Posterior cingulate gyrus (tissue), 11 donors: ENCODE data around the gene FAM219A.
"Not testable (repeated sequence)": the region's sequence is repeated elsewhere in the genome, so short reads cannot be mapped to it uniquely, and the experiment has no call there.

ENCODE experiments used
- DNase-seq, 10 donors: peaks; one replicate each; pipeline versions ENCODE4 v3.0.0 to v3.0.0-alpha.2; 2020 to 2021; ENCODE audit warnings: mixed read lengths in 3 of 10
- intact Hi-C: fragments of 100-400 bp; cut with DNase I; formaldehyde crosslinking; loops from one replicate; pipeline ENCODE4 v1.15.1; 2023

Gene FAM219A

DNA sequence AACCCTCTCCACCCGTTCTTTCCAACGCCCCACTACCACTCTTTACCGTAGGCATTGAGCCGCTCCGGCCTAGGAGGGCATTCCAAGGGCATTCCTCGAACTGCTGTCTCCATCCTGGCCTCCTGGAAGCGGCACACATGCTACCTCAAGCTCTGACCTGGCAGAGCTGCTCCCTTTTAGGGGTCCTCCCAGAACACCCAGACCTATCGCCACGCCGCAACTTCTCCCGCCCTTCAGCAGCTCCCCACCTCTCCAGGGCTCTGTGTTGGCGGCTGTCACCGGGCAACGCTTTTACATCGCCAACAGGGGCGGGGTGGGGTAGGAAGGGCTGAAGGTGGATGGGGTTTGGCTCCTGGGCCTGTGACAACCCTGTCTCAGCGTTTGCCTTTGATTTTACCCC lies 77.0 kb downstream of the FAM219A start:
- intact Hi-C loops, result no loop called here
- DNase-seq, result peak in 6 of 10 donors; percentile 33 to 92 (median 70)

DNA sequence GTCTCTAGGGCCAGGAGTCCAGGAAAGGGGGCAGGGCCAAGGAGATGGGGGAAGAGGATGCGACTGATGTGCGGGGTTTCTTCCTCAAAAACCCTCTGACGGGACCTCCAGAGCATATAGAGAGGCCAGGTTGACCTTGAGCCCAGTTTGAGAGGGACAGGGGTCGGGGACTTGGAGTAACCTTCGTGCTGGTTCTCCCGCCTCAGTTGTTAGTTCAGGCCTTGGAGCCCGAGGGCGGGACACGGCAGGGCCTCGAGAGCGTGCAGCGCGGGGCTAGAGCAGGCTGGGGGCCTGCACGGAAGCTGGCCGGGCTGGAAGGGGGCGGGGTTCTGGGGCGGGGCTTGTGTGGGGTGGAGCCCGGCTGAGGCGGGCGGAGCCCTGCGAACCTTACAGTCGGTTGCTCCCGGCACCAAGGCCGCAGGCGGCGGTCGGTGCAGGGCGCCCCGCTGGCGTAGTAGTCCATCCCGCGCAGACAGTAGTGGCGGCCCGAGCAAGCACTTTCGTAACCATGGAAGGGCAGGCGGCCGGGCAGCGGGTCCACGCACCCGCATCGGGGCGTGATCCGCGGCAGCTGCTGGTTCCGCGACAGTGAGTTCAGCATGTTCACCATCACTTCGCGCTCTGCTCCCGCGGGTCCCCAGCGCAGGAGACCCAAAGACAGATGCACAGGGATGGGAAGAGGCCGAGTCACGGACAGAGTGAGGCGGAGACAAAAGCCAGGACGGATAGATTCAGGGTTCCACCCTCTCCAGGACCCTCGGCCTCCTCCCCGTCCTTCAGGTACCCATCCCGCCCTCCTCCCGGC lies 77.7 kb downstream of the FAM219A start:
- intact Hi-C loops, result no loop called here
- peak; percentile 47 to 97 (median 73) for DNase-seq

DNA sequence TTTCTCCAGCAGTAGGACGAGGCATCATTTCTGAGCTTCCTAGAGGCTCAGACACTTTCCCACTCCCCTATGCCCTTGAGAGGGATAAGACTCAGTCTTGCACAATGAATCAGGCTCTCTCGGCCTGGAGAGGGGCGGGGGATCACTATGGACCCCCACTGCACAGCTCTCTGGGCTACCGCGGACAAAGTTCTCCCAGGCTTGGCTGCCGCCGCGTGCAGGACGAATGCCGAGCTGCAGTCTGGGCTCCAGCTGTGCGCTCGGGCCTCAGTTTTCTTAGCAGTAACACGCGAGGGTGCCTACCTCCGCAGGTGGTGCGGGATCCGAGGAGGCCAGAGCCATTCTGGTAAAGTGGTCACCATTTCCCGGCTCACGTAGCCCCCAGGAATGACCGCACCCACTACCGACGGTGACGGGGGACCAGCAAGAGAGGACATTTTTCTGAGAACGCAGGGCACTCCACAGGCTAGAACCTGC lies 78.3 kb downstream of the FAM219A start:
- intact Hi-C loops, result no loop called here
- DNase-seq, result peak in 1 of 10 donors; percentile 69

DNA sequence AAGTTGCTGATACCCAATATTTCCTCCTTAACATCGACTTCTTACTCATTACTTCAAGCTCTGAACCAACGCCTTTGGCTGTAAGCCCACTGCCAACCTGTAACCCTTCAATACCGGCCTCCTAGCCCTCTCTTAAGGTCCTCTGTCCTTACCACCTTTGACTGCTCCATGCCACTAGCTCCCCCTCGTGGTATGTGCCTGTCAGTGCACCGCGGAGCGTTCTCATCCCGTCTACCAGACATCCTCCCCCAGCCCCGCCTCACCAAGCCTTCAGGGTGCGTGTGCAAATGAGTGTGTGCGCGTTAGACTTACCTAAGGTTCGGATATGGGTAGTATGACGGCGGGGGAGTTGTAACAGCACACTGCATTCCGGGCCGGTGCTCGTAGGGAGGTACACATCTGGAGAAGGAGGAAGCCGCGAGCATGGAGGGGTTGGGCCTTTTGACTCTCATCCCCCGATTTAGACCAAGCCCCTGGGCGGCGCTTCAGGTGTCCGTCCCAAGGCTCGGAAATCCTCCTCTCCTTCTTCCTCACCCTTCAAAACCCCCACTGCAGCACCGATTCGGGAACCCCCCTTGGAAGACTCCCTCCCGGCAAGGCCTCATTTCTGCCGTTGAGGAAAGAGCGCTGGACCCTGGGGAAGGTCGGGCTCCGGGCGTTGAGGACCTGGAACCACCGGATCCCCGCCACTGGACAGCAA lies 78.9 kb downstream of the FAM219A start:
- intact Hi-C loops, result loop anchor here (1.0 kb wide), 1 partner anchor 47 kb away; no protein-coding TSS in a partner anchor
- peak; percentile 70 to 97 (median 86) for DNase-seq

DNA sequence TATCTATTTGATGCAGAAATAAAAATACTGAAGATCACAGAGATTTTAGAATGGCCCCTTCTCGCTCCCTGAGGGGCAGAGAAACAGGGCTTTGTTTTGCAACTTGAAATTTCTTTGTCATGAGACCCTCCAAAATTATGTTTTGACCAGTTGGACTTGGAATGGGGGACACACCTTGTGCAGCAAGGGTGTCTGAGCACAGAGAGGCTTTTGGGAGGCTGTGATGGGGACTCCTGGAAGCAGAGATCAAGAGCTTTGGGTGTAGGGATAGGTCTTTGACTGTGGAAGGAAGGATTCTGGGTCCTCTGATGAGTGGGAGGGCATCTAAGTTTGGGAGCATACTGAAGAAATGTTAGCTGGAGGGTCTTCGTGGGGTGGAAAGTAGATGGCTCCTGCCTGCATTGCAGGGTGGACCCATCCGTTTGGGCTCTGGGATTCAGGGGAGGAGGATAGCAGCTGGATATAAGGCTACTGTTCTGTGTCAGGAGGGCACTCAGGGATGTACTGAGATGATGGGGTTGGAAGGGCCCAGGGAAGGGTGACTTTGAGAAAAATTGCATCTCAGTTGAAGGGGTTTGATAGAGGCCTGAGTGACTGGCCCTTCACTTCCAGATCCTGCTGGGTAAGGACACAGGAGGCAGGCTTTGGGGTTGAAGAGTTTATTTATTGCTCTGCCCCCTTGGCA lies 79.9 kb downstream of the FAM219A start:
- intact Hi-C loops, result loop anchor here (1.0 kb wide), 1 partner anchor 46 kb away; no protein-coding TSS in a partner anchor
- no peak for DNase-seq

DNA sequence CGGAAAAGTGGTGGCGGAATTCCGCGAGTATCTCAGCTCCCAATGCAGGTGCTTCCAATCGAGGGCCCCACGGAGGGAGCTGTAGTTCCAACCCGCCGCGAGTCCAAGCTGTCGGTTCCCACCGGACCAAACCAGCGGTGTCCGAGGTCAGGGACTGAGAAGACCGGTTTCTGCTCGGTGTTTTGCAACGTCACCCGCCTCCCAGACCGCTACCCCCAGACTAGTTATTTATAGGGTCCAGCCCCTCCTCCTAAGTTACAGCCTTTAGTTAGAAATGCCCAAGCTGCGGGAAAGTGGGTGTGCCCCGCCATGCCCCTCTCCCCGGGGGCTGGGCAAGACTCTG lies 81.0 kb downstream of the FAM219A start:
- DNase-seq, result peak in 2 of 10 donors; percentile 45 to 90
- intact Hi-C loops, result no loop called here

DNA sequence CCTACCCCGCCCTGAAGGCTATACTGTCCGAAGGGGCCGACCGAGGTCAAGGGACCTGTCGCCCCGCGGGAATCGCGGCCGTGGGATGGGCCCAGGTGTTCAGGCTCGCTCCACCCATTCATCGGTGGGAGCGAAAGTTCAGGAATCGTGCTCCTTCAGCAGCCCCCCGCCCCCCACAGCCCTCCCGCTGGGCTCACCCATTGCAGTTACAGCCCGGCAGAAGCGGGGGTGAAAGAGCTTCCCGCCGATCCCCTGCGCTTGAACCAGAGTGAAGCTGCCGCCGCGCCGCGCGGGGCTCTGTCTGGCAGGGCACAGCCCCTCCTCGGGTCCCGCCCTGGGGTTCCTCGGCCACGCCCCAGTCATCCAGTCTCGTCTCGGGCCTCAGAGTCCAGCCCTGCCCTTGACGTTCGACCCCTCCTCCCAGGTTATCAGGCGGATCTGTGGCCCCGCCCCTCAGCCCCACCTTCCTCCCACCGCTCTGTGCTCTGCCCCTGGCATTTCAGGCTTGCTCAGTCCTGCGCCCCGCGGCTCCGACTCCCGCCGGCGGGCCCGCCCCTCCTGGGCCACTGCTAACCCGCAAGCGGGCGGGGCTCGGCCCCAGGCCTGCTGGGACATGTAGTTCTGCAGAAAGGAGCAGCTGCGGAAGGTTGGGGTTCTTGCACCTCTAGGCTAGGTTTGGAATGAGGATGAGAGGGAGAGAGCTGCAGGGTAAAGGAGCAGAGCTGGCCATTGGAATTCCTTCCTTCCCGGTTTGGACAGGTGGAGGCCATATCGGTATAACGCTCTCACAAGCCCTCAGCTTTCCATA lies 81.6 kb downstream of the FAM219A start, which contains the start of gene MYORG:
TSS of gene MYORG (minus strand) at position 303 of the 808 bp plus-strand sequence. CDS start 3,955 bp downstream, outside the sequence.
- DNase-seq, result peak; percentile 83 to 99 (median 93)
- intact Hi-C loops, result no loop called here

DNA sequence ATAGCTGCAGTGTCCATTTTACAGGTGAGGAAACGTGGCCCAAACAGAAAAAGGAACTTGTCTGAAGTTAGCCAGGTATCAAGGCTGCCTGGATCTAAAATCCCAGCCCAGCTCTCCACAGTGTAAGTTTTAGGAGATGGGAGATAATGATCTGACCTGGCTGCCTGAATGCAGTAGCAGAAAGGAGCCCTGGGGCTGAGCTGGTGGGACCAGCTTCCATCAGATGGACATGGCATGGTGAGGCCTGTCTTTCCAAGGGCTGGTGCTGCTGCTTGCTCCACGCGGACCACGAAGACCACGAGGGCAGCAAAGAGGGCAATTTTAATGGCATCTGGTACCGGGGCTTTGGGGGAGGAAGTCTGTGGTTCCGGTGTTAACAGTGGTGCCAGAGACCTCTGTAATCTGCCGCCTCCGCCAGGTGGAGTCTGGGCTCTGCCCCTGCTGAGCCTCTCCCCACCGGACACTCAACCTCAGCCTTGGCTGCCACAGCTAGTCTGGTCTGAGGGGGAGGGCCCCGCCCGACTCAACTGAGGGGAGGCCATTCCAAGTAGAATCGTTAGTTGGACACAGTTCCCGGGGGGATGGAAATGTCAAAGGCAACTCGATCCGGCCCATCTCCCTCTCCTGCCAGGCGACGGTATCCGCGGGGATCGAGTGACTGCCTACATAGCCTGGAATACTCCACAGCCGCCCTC lies 82.3 kb downstream of the FAM219A start:
- intact Hi-C loops, result no loop called here
- DNase-seq, result peak in 6 of 10 donors; percentile 27 to 89 (median 58)

DNA sequence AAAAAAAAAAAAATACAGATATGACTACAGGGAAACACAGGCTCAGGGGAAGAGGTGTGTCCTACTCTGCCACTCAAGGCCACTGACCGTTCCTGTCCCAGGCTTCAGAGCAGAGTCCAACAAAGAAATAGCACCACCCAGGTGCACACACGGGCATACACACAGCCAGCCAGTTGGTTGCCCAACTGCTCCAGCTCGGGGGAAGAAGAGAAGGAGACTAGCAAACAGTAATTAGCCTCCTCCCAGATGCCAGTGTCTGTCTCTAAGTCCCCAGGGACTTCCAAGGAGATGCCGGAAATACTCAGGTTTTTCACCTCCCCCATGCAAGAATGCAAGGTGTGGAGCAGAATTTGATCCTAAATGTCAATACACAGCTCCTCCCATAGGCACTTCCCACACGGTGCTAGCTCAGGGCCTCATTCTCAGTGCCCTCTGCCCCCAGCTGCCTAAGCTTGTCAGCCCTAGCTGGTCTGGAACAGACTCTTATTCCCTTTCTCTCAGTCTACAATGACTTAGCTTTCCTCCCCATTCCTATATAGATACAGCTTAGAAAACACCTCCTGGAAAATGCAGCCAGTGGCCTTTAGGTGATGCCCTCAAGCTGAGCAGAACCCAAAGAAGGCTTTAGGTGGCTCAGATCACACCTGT lies 83.3 kb downstream of the FAM219A start:
- intact Hi-C loops, result no loop called here
- no peak for DNase-seq

DNA sequence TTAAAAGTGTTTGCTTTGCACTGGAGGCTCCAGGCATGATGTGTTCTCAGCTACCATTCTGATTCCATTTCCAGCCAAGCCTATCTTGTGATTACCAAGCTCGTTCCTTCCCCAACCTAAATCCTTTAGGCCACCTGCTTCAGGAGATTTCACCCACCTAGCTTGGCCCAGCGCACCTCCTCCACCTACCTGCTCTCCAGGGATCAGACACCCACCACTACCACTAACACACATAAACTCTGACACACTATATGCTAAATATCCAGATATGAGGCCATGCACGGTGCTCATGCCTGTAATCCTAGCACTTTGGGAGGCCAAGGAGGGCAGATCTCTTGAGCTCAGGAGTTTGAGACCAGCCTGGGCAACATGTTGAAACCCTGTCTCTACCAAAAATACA lies 84.0 kb downstream of the FAM219A start:
- intact Hi-C loops, result no loop called here
- no peak for DNase-seq

DNA sequence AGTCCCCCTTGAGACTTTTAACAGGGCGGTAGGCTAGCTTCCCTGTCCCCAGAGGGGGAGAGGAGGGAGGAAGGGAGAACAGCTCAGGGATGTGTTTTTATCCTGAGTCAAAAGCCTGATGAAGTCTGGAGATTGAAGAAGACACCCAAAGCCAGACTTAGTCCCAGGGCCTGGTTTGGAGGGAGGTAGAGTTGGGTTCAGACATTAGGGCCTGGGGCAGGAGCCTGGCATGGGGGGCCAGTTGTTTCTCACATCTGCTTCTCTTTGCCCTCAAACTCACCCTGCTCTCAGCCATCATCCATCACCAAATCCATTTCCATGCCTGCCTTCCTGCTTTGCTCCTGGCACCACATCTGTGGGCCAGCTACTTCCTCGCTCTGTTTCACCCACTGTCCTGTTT lies 84.6 kb downstream of the FAM219A start:
- intact Hi-C loops, result no loop called here
- DNase-seq, result no peak

DNA sequence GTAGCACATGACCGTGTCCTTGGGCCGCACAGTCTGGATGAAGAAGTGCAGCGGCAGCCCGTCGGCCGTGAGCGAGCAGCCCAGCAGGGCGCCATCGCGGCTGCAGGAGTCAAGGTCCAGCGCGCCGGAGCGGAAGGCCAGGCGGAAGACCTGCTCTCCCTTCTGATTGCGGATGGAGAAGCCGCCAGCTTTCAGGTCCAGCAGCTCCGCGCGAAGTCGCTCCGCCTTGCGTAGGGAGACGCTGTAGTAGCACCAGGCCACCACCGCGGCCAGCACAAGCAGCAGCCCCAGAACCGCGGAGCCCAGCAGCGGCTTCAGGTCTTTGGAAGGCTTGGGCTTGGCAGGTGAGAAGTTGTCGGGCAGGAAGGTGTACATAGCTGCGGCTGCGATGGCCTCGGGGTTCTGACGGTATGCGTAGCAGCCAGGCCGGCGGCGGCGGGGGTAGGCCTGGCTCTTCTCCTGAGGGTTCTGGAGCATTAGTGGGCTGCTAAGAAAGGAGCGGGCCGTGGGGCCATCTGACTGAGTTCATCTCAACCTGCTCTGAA lies 85.8 kb downstream of the FAM219A start:
- intact Hi-C loops, result no loop called here
- DNase-seq, result peak in 1 of 10 donors; percentile 85

DNA sequence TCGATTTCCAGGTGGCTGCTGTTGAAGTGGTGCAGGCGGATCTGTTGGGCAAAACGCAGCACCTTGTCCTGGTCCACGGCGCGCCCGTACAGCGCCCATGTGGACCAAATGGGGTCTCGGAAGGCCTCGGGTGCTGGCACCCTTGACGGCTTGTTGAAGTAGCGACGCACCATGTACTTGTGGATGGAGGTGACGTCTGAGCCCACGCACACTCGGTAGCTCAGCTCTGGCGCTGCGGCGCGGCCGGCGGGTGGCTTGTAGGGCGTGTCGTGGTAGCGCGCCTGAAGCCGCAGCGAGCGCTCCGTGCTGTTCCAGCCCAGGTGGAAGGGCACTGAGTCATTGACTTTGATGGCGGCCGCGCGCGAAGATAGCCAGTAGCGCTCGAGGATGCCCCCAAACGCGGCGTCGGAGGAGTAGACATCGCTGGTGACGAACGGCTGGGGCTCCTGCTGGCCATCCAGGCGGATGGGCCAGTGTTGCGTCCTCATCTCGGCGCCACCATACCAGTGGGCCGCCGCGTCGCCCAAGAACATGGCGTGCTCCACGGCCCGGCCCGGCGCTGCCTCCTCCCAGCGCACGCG lies 86.4 kb downstream of the FAM219A start:
- intact Hi-C loops, result no loop called here
- peak in 1 of 10 donors; percentile 79 for DNase-seq

DNA sequence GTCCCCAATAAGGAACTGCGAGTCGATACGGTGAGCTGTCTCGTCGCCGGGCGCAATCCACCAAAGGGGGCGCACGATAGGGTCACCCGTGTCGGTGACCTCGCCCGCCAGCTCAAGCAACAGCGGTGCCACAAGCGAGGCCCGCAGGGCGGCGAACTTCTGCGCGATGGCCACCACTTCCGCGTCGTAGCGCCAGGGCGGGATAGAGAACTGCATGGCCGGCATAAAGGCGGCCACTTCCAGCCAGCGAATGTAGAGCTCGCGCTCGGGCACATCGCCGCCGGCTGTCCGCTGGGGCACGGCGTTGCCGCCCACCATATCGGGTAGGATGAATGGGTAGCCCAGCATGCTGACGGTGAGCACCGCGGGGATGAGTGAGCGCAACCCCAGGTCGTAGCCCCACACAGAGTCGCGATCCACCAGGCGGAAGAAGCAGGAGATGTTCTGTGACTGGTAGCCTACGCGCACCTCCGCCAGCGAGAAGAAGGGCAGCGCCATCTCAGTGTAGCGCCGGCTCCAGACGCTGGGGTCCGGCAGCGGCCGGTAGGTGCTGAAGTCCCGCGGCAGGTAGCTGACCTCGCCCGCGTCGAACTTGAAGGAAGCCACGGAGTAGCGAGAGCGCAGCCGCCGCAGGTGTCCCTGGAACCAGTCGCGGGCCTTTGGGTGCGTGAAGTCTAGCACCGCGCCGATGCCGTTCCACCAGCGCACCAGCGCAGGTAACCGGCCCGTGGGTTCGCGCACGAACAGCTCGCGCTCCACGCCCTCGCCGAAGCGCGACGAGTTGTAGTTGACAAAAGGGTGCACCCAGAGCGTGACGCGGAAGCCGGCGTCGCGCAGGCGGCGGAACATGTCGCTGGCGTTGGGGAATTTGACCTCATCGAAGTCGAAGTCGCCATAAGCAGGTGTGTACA lies 87.1 kb downstream of the FAM219A start:
- DNase-seq, result peak in 1 of 10 donors; percentile 86
- intact Hi-C loops, result no loop called here

DNA sequence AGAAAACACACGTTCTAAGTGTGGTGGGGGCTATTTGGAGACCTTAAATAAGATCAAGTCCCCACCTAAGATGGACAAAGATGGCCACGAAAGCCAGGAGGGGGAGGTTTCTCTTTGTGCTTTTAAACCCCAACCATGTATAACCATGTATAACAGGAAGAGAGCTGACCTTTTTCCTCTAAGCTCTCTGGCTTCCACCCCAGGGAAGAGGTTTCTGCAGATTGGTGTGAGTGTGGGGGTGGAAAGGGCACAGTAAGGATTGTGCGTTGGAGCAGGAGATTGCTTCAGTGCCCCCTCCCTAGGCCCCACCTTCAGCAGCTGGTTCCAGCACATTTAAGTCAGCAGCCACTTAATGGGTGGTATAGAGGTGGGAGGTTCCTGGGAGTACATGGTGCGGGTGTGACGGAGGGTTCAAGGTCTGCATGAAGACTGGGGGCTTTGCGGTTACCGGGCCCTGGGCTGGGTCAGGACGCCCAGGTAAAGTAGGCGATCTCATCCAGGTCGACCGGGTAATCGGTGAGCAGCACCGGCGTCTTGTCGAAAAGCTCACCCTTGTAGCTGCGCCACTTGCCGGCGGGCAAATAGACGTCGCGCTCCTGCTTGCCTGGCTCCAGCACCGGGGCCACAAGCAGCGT lies 87.9 kb downstream of the FAM219A start:
- peak in 1 of 10 donors; percentile 77 for DNase-seq
- intact Hi-C loops, result no loop called here

DNA sequence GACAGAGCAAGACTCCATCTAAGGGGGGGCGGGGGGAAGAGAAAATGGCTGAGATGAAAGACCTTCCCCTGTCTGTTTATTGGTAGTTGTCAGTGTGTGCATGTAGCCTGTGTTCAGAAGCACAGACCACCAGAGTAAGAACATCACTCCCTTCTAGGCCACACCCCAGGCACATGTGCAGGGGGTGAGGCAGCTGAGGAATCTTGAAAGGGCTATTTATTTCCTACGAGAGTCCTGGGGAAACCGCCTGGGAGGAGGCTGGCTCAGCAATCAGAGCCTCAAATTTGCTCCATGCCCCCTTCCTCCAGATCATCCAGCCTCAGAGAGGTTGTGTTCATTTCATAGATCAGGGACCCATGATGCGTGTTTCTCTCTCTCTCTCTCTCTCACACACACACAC lies 88.7 kb downstream of the FAM219A start:
- no peak for DNase-seq
- intact Hi-C loops, result no loop called here

DNA sequence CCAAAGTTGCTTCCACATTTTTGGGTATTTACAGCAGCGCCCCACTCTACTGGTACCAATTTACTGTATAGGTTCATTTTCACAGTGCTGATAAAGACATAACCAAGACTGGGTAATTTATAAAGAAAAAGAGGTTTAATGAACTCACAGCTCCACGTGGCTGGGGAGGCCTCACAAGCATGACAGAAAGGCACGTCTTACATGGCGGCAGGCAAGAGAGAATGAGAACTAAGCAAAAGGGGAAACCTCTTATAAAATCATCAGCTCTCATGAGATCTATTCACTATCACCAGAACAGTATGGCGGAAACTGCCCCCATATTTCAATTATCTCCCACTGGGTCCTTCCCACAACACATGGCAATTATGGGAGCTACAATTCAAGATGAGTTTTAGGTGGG lies 89.6 kb downstream of the FAM219A start:
- intact Hi-C loops, DNase-seq: not testable (repeated sequence)
